ENCODE measurements around the gene UNC13B.

Gene UNC13B

GRCh38 chr9:35340046-35340445 is 178.2 kb downstream of the UNC13B start:
- no peak for DNase-seq

GRCh38 chr9:35341021-35341420 is 179.2 kb downstream of the UNC13B start:
- DNase-seq: no peak

GRCh38 chr9:35341585-35341984 is 179.8 kb downstream of the UNC13B start:
- DNase-seq: peak; percentile 69

- no peak for DNase-seq
These were observed 180.6 kb downstream of the UNC13B start for GRCh38 chr9:35342221-35342958.

- DNase-seq: no peak
These were observed 186.3 kb downstream of the UNC13B start for GRCh38 chr9:35348109-35348508.

- DNase-seq: no peak
These were observed 187.6 kb downstream of the UNC13B start for GRCh38 chr9:35349287-35349990.

- no peak for DNase-seq
These were observed 188.4 kb downstream of the UNC13B start for GRCh38 chr9:35350212-35350611.

- peak; percentile 51 for DNase-seq
These were observed 189.2 kb downstream of the UNC13B start for GRCh38 chr9:35350827-35351549.

GRCh38 chr9:35353731-35354365 is 192.0 kb downstream of the UNC13B start:
- no peak for DNase-seq

- no peak for DNase-seq
These were observed 194.1 kb downstream of the UNC13B start for GRCh38 chr9:35355939-35356338.

GRCh38 chr9:35357116-35357515 is 195.3 kb downstream of the UNC13B start:
- peak; percentile 51 for DNase-seq

- DNase-seq: peak; percentile 87
These were observed 196.0 kb downstream of the UNC13B start for GRCh38 chr9:35357826-35358225.

GRCh38 chr9:35364817-35365585 is 203.2 kb downstream of the UNC13B start:
- no peak for DNase-seq

- no peak for DNase-seq
These were observed 204.8 kb downstream of the UNC13B start for GRCh38 chr9:35366627-35367026.

GRCh38 chr9:35367451-35367850 is 205.6 kb downstream of the UNC13B start:
- DNase-seq: no peak

- no peak for DNase-seq
These were observed 208.4 kb downstream of the UNC13B start for GRCh38 chr9:35370241-35370640.

GRCh38 chr9:35374436-35374835 is 212.6 kb downstream of the UNC13B start:
- DNase-seq: peak; percentile 51

- DNase-seq: no peak
These were observed 213.1 kb downstream of the UNC13B start for GRCh38 chr9:35374910-35375309.

GRCh38 chr9:35380039-35380438 is 218.2 kb downstream of the UNC13B start:
- no peak for DNase-seq

GRCh38 chr9:35380619-35381018 is 218.8 kb downstream of the UNC13B start:
- no peak for DNase-seq

GRCh38 chr9:35385042-35385441 is 223.2 kb downstream of the UNC13B start:
- no peak for DNase-seq

GRCh38 chr9:35395076-35395705 is 233.4 kb downstream of the UNC13B start:
- DNase-seq: no peak

Data from NCI-H2029 (cell line).